Thyroid gland (tissue), 4 donors: Measurements from ENCODE around the gene KMT2D.

ENCODE experiments used
- POLR2A ChIP-seq, 2 donors: fragments of 450-650 bp; IDR thresholded peaks; one replicate each; pipeline ENCODE4 v1.6.1; 2017; ENCODE audit warnings: antibody characterized with exemption in 2 of 2, mild to moderate bottlenecking in 2 of 2, moderate library complexity in 1 of 2
- TF ChIP-seq, protein P1 (sequence below), 6 experiments: fragments of 200-600 bp in 3 of 6; fragments of 450-650 bp in 3 of 6; sonication (generic) in 3 of 6; IDR thresholded peaks; one replicate each; pipeline ENCODE4 v1.5.1; 2016 to 2019; ENCODE audit warnings: antibody characterized with exemption in 6 of 6, mild to moderate bottlenecking in 2 of 6, inconsistent platforms in 1 of 6, moderate library complexity in 1 of 6

- TF ChIP-seq, protein P1, sequence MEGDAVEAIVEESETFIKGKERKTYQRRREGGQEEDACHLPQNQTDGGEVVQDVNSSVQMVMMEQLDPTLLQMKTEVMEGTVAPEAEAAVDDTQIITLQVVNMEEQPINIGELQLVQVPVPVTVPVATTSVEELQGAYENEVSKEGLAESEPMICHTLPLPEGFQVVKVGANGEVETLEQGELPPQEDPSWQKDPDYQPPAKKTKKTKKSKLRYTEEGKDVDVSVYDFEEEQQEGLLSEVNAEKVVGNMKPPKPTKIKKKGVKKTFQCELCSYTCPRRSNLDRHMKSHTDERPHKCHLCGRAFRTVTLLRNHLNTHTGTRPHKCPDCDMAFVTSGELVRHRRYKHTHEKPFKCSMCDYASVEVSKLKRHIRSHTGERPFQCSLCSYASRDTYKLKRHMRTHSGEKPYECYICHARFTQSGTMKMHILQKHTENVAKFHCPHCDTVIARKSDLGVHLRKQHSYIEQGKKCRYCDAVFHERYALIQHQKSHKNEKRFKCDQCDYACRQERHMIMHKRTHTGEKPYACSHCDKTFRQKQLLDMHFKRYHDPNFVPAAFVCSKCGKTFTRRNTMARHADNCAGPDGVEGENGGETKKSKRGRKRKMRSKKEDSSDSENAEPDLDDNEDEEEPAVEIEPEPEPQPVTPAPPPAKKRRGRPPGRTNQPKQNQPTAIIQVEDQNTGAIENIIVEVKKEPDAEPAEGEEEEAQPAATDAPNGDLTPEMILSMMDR (IDR thresholded peaks at IDR 0.05), result no peak
- no peak for TF ChIP-seq POLR2A (IDR thresholded peaks at IDR 0.05)
These were observed 33.7 kb downstream of the KMT2D start for GRCh38 chr12:49026678-49027480.
